H9 (cell line): Measurements from ENCODE around the gene ANO2. TPM values are rescaled to one million over a fixed set of nuclear protein-coding genes. Genes with fewer than 3 reads are reported as not detected.

ENCODE experiments used
- DNase-seq: peaks from one replicate; pipeline ENCODE4 v3.0.0-alpha.2; 2017
- H2AFZ ChIP-seq: one replicate; pipeline ENCODE4 v1.6.1; 2013; ENCODE audit warnings: mild to moderate bottlenecking, low read length, control low read depth, moderate library complexity
- H2AK5ac ChIP-seq: 2 replicates; pipeline ENCODE4 v1.6.1; 2013; ENCODE audit warnings: low read length, control low read depth, mixed read lengths; ENCODE audit not compliant: insufficient read length
- H2BK120ac ChIP-seq: one replicate; pipeline ENCODE4 v1.6.1; 2013; ENCODE audit warnings: low read depth, mild to moderate bottlenecking, low read length, control low read depth, inconsistent platforms; ENCODE audit not compliant: poor library complexity, severe bottlenecking
- H2BK12ac ChIP-seq: 2 replicates; pipeline ENCODE4 v1.6.1; 2013; ENCODE audit warnings: low read length, control low read depth, mixed read lengths, low read depth; ENCODE audit not compliant: insufficient read length
- H2BK15ac ChIP-seq: 2 replicates; pipeline ENCODE4 v1.6.1; 2013; ENCODE audit warnings: low read depth, low read length, control low read depth
- H2BK20ac ChIP-seq: one replicate; pipeline ENCODE4 v1.6.1; 2013; ENCODE audit warnings: low read depth, mild to moderate bottlenecking, low read length, control low read depth, inconsistent platforms; ENCODE audit not compliant: poor library complexity, severe bottlenecking
- H2BK5ac ChIP-seq: 2 replicates; pipeline ENCODE4 v1.6.1; 2013; ENCODE audit warnings: low read length, control low read depth, mixed read lengths; ENCODE audit not compliant: insufficient read length
- H3K14ac ChIP-seq: 2 replicates; pipeline ENCODE4 v1.6.1; 2013; ENCODE audit warnings: low read length, control low read depth; ENCODE audit not compliant: insufficient read depth
- H3K18ac ChIP-seq: 2 replicates; pipeline ENCODE4 v1.6.1; 2013; ENCODE audit warnings: low read depth, mild to moderate bottlenecking, mixed read lengths, low read length, control low read depth; ENCODE audit not compliant: insufficient read length
- H3K23ac ChIP-seq: 2 replicates; pipeline ENCODE4 v1.6.1; 2013; ENCODE audit warnings: low read length, control low read depth, mixed read lengths, low read depth; ENCODE audit not compliant: insufficient read length
- H3K23me2 ChIP-seq: 2 replicates; pipeline ENCODE4 v1.6.1; 2013; ENCODE audit warnings: low read depth, mild to moderate bottlenecking, mixed read lengths, low read length, control low read depth; ENCODE audit not compliant: insufficient read length, poor library complexity, severe bottlenecking
- H3K27ac ChIP-seq: 2 replicates; pipeline ENCODE4 v1.5.1; 2013; ENCODE audit warnings: low read length, control low read depth, mixed read lengths, low read depth; ENCODE audit not compliant: insufficient read length
- H3K27me3 ChIP-seq: 2 replicates; pipeline ENCODE4 v1.6.1; 2013; ENCODE audit warnings: low read length, control low read depth, inconsistent platforms; ENCODE audit not compliant: insufficient read depth
- H3K4ac ChIP-seq: 2 replicates; pipeline ENCODE4 v1.6.1; 2013; ENCODE audit warnings: low read depth, mild to moderate bottlenecking, control low read depth, inconsistent platforms, low read length, moderate library complexity
- H3K4me1 ChIP-seq: 2 replicates; pipeline ENCODE4 v1.6.1; 2013; ENCODE audit warnings: low read length, control low read depth, inconsistent platforms; ENCODE audit not compliant: insufficient read depth
- H3K4me2 ChIP-seq: 2 replicates; pipeline ENCODE4 v1.6.1; 2013; ENCODE audit warnings: low read length, control low read depth, mixed read lengths; ENCODE audit not compliant: insufficient read length, insufficient read depth
- H3K56ac ChIP-seq: 2 replicates; pipeline ENCODE4 v1.6.1; 2013; ENCODE audit warnings: low read depth, mild to moderate bottlenecking, mixed read lengths, low read length, control low read depth; ENCODE audit not compliant: insufficient read length
- H3K79me1 ChIP-seq: 2 replicates; pipeline ENCODE4 v1.6.1; 2013; ENCODE audit warnings: low read depth, mild to moderate bottlenecking, moderate library complexity, low read length, control low read depth, inconsistent platforms; ENCODE audit not compliant: insufficient read depth, poor library complexity, severe bottlenecking
- H3K79me2 ChIP-seq: 2 replicates; pipeline ENCODE4 v1.6.1; 2013; ENCODE audit warnings: low read length, control low read depth, inconsistent platforms; ENCODE audit not compliant: insufficient read depth
- H3K9ac ChIP-seq: 2 replicates; pipeline ENCODE4 v1.6.1; 2013; ENCODE audit warnings: low read length, control low read depth, mixed read lengths; ENCODE audit not compliant: insufficient read length; ENCODE audit errors: extremely low read depth
- H3K9me3 ChIP-seq: one replicate; pipeline ENCODE4 v1.6.1; 2013; ENCODE audit warnings: low read depth, low read length, inconsistent platforms; ENCODE audit not compliant: control insufficient read depth
- H3T11ph ChIP-seq: one replicate; pipeline ENCODE4 v1.6.1; 2013; ENCODE audit warnings: mild to moderate bottlenecking, low read length, control low read depth, inconsistent platforms
- H4K20me1 ChIP-seq: one replicate; pipeline ENCODE4 v1.6.1; 2013; ENCODE audit not compliant: control insufficient read depth, insufficient read length, insufficient read depth
- H4K5ac ChIP-seq: 2 replicates; pipeline ENCODE4 v1.6.1; 2013; ENCODE audit warnings: low read depth, mild to moderate bottlenecking, mixed read lengths, low read length, control low read depth; ENCODE audit not compliant: insufficient read length
- H4K8ac ChIP-seq: replicated peaks from 2 replicates; pipeline ENCODE4 v1.6.1; 2013; ENCODE audit warnings: low read length, control low read depth, mixed read lengths, low read depth; ENCODE audit not compliant: insufficient read length
- H4K91ac ChIP-seq: 2 replicates; pipeline ENCODE4 v1.6.1; 2013; ENCODE audit warnings: low read depth, mild to moderate bottlenecking, moderate library complexity, mixed read lengths, low read length, control low read depth; ENCODE audit not compliant: insufficient read length
- H3K27ac Mint-ChIP-seq, 3 experiments: 2 replicates in 2 of 3; 3 replicates in 1 of 3; pipeline ENCODE4 v1.8.0; 2020 to 2021; ENCODE audit warnings: mixed read lengths in 3 of 3, mild to moderate bottlenecking in 1 of 3, moderate library complexity in 1 of 3
- H3K27me3 Mint-ChIP-seq: 2 replicates; pipeline ENCODE4 v1.8.0; 2021; ENCODE audit warnings: low read depth, mild to moderate bottlenecking, moderate library complexity, mixed read lengths
- H3K36me3 Mint-ChIP-seq, 3 experiments: 2 replicates in 2 of 3; 3 replicates in 1 of 3; pipeline ENCODE4 v1.8.0; 2020 to 2021; ENCODE audit warnings: low read depth in 3 of 3, mixed read lengths in 3 of 3; ENCODE audit not compliant: insufficient read depth in 1 of 3
- H3K4me1 Mint-ChIP-seq, 2 experiments: 2 replicates each; pipeline ENCODE4 v1.8.0; 2020; ENCODE audit warnings: mixed read lengths in 2 of 2
- H3K4me3 Mint-ChIP-seq, 2 experiments: 2 replicates in 1 of 2; 3 replicates in 1 of 2; pipeline ENCODE4 v1.8.0; 2020 to 2021; ENCODE audit warnings: mild to moderate bottlenecking in 2 of 2, mixed read lengths in 2 of 2, moderate library complexity in 1 of 2
- H3K9me3 Mint-ChIP-seq, 2 experiments: 2 replicates in 1 of 2; 3 replicates in 1 of 2; pipeline ENCODE4 v1.8.0; 2020; ENCODE audit warnings: mild to moderate bottlenecking in 2 of 2, mixed read lengths in 2 of 2, moderate library complexity in 1 of 2
- WGBS: extraction: QIAGEN DNeasy Blood & Tissue Kit; methylation state at CpG from one replicate; pipeline ENCODE4 v1.1.7; 2013; ENCODE audit warnings: missing lambda C conversion rate, low lambda C conversion rate, mixed read lengths; ENCODE audit not compliant: insufficient read length; ENCODE audit errors: extremely low coverage; 5-methylcytosine and 5-hydroxymethylcytosine counted together
- total RNA-seq: library from RNA; stranded (reverse); gene quantifications from 2 replicates; pipeline ENCODE4 v1.2.1, GENCODE V29; 2021
- TF ChIP-seq, protein P1 (sequence below): fragments of 200-600 bp; sonication (generic); conservative IDR thresholded peaks from 3 replicates; pipeline ENCODE4 v1.8.0; 2021; ENCODE audit warnings: antibody characterized with exemption, mild to moderate bottlenecking

Gene ANO2
- total RNA-seq, 1 experiment from 2014 or later, result 3.8 TPM

- H3K9ac ChIP-seq, result no peak overlapping the region
- TF ChIP-seq, protein P1, sequence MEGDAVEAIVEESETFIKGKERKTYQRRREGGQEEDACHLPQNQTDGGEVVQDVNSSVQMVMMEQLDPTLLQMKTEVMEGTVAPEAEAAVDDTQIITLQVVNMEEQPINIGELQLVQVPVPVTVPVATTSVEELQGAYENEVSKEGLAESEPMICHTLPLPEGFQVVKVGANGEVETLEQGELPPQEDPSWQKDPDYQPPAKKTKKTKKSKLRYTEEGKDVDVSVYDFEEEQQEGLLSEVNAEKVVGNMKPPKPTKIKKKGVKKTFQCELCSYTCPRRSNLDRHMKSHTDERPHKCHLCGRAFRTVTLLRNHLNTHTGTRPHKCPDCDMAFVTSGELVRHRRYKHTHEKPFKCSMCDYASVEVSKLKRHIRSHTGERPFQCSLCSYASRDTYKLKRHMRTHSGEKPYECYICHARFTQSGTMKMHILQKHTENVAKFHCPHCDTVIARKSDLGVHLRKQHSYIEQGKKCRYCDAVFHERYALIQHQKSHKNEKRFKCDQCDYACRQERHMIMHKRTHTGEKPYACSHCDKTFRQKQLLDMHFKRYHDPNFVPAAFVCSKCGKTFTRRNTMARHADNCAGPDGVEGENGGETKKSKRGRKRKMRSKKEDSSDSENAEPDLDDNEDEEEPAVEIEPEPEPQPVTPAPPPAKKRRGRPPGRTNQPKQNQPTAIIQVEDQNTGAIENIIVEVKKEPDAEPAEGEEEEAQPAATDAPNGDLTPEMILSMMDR, result no peak
- H3K4me3 Mint-ChIP-seq, result no peak overlapping the region
- no peaks in the 10 kb centered on the region for H3K9me3 Mint-ChIP-seq
- H3K18ac ChIP-seq, result no peak overlapping the region
- no peak overlapping the region for H2BK5ac ChIP-seq
- H4K5ac ChIP-seq, result no peak overlapping the region
- H4K8ac ChIP-seq, result no peak overlapping the region
- H3T11ph ChIP-seq, result no peak overlapping the region
- no peak overlapping the region for H3K4me2 ChIP-seq
- no peak overlapping the region for H3K27ac Mint-ChIP-seq
- no peak overlapping the region for H3K23ac ChIP-seq
- H4K91ac ChIP-seq, result no peak overlapping the region
- no peak overlapping the region for H2BK15ac ChIP-seq
- H3K14ac ChIP-seq, result no peak overlapping the region
- no peak overlapping the region for H2AK5ac ChIP-seq
- H3K27me3 ChIP-seq, result no peaks in the 10 kb centered on the region
- H3K4ac ChIP-seq, result no peak overlapping the region
- no peak overlapping the region for H2BK120ac ChIP-seq
- no peaks in the 10 kb centered on the region for H3K9me3 ChIP-seq
- H3K79me1 ChIP-seq, result no peaks in the 10 kb centered on the region
- H3K4me1 Mint-ChIP-seq, result peaks cover 0 to 2% of the 10 kb centered on the region in 2 experiments; a peak in 1 of 4 replicates
- DNase-seq, result peak; percentile 14
- peaks cover 2% of the 10 kb centered on the region; the same call in 1 of the 2 replicates for H3K27me3 Mint-ChIP-seq
- H3K4me1 ChIP-seq, result no peaks in the 10 kb centered on the region
- no peak overlapping the region for H3K27ac ChIP-seq
- H3K23me2 ChIP-seq, result no peaks in the 10 kb centered on the region
- WGBS, result no CpG with 5 or more reads among the region's 3 CpGs
- no peak overlapping the region for H3K56ac ChIP-seq
- no peaks in the 10 kb centered on the region for H4K20me1 ChIP-seq
- H3K79me2 ChIP-seq, result no peaks in the 10 kb centered on the region
- no peak overlapping the region for H2AFZ ChIP-seq
- no peak overlapping the region for H2BK20ac ChIP-seq
- H2BK12ac ChIP-seq, result no peak overlapping the region
- H3K36me3 Mint-ChIP-seq, result no peaks in the 10 kb centered on the region
Observed at GRCh38 chr12:5912011-5912410, 33.0 kb downstream of the ANO2 start.
